Heart left ventricle (tissue), 13 donors: ENCODE data around the gene NR1I3.

ENCODE experiments used
- POLR2A ChIP-seq, 2 donors: fragments of 450-650 bp; IDR thresholded peaks; one replicate each; pipeline ENCODE4 v1.6.1; 2017; ENCODE audit warnings: antibody characterized with exemption in 2 of 2, mild to moderate bottlenecking in 2 of 2, moderate library complexity in 2 of 2
- TF ChIP-seq, protein P1 (sequence below), 12 donors: fragments of 200-600 bp; sonication (generic) in 4 of 12; IDR thresholded peaks; one replicate each; pipeline versions ENCODE4 v1.5.0 to v1.8.0; 2018 to 2022; ENCODE audit warnings: antibody characterized with exemption in 12 of 12, mild to moderate bottlenecking in 5 of 12
- donor health status: ischemic (EF 13 %, LVEDD 7.1; RV severe dilation, severe dysfunction).
- donor health status: DM: no; HTN: yes; CAD: no.
- donor health status: DM: no; HTN: no; CAD: no.
- donor health status: ischemic (EF 25% LVEDD 6.9; RV normal size, moderate dysfunction).
- donor health status: ischemic (EF 25% LVEDD 5.7; RV mildly dilated, moderate dysfunction).
- donor health status: ischemic (EF 35%, LVEDD 5.7; RV mildly dilated, moderate dysfunction).
- donor health status: nonischemic (EF 11% LVEDD 7.7; RV severe dilation, severe dysfunction).
- donor health status: DM: yes; HTN: yes; CAD: no.
- donor health status: PGD.
- donor health status: ischemic (EF 29% LVEDD 5.4; RV normal size, mild dysfunction).
- donor health status: nonischemic (EF 23%, LVEDD 6.1; RV moderate dilation, normal function).

DNA sequence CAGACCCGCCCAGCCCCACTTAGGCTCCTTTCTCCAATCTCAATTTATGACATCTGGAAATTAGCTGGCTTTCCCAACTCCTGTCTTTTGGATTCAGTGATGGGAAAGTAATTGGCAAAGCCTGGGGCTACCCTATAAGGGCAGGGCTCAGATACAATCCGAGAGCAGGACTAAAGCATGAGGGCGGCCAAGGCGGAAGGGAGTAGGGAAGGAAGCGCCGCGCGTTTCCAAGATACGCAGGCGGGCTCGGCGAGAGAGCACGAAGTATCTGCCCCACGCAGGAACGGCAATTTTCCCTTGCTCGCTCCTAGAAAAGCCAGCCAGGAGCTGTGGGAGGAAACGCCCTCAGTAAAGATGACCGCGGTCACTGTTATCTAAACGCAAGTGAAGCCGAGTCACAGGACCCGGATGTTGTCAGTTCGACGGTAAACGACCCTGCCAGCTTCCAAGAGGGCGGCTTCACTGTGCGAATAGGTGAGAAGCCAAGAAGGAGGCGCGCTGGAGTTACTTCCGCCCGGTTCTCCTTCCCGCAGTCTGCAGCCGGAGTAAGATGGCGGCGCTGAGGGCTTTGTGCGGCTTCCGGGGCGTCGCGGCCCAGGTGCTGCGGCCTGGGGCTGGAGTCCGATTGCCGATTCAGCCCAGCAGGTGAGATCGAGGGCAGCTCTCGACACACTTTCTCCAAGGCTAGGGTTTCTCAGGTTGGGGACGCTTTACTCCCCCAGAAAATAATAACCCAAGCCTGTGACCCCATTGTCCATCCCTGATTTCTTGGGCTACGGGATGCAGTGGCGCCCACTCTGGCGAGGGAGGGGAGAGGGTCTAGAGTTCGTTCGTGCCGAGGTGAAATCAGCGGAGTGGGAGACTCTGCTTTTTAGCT is 35.9 kb downstream of the NR1I3 start, which contains the start of gene NDUFS2:
- TF ChIP-seq, protein P1, sequence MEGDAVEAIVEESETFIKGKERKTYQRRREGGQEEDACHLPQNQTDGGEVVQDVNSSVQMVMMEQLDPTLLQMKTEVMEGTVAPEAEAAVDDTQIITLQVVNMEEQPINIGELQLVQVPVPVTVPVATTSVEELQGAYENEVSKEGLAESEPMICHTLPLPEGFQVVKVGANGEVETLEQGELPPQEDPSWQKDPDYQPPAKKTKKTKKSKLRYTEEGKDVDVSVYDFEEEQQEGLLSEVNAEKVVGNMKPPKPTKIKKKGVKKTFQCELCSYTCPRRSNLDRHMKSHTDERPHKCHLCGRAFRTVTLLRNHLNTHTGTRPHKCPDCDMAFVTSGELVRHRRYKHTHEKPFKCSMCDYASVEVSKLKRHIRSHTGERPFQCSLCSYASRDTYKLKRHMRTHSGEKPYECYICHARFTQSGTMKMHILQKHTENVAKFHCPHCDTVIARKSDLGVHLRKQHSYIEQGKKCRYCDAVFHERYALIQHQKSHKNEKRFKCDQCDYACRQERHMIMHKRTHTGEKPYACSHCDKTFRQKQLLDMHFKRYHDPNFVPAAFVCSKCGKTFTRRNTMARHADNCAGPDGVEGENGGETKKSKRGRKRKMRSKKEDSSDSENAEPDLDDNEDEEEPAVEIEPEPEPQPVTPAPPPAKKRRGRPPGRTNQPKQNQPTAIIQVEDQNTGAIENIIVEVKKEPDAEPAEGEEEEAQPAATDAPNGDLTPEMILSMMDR (IDR thresholded peaks at IDR 0.05) = peak in 2 of 12 donors; percentile 7 to 25
- peak; percentile 83 to 86 for TF ChIP-seq POLR2A (IDR thresholded peaks at IDR 0.05)
